Loucy (cell line): ENCODE results near the gene MXRA5.

ENCODE experiments used
- EZH2phosphoT487 ChIP-seq: fragments of 200-600 bp; IDR thresholded peaks from 2 replicates; pipeline ENCODE4 v1.6.1; 2018; ENCODE audit warnings: antibody characterized with exemption, mild to moderate bottlenecking, moderate library complexity, borderline replicate concordance
- TF ChIP-seq, protein P1 (sequence below): fragments of 200-600 bp; sonication (generic); conservative IDR thresholded peaks from 2 replicates; pipeline ENCODE4 v1.5.1; 2014; ENCODE audit warnings: mild to moderate bottlenecking, antibody characterized with exemption, low read length

DNA sequence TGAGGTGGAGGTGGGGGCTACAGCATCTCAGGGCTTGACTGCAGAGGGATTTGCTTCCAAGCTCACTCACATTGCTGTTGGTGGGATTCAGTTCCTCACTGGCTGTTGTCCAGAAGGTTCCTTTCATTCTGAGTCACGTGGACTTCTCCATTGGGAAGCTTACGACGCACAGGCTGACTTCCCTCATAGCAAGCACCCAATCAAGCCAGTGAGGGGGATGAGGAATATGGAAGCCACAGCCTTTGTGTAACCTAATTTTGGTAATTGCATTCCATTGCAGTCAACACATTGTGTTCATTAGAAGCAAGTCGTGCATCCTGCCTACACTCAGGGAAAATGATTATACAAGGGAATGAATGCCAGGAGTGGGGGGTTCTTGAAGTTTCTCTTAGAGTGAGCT is 32.7 kb upstream of the MXRA5 start:
- TF ChIP-seq, protein P1, sequence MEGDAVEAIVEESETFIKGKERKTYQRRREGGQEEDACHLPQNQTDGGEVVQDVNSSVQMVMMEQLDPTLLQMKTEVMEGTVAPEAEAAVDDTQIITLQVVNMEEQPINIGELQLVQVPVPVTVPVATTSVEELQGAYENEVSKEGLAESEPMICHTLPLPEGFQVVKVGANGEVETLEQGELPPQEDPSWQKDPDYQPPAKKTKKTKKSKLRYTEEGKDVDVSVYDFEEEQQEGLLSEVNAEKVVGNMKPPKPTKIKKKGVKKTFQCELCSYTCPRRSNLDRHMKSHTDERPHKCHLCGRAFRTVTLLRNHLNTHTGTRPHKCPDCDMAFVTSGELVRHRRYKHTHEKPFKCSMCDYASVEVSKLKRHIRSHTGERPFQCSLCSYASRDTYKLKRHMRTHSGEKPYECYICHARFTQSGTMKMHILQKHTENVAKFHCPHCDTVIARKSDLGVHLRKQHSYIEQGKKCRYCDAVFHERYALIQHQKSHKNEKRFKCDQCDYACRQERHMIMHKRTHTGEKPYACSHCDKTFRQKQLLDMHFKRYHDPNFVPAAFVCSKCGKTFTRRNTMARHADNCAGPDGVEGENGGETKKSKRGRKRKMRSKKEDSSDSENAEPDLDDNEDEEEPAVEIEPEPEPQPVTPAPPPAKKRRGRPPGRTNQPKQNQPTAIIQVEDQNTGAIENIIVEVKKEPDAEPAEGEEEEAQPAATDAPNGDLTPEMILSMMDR = no peak
- no peak for TF ChIP-seq EZH2phosphoT487
